Keratinocyte (primary cell): ENCODE results near the gene TMEM163.

Experiments used
- EZH2 ChIP-seq: IDR thresholded peaks from one replicate; pipeline ENCODE4 v1.6.1; 2012; ENCODE audit warnings: inconsistent platforms, mild to moderate bottlenecking, low read length, moderate library complexity
- TF ChIP-seq, protein P1 (sequence below), 3 experiments: IDR thresholded peaks in 1 of 3; conservative IDR thresholded peaks in 1 of 3; optimal IDR thresholded peaks in 1 of 3; 2 replicates in 2 of 3; 3 replicates in 1 of 3; pipeline versions ENCODE3 to v1.5.1; 2011; ENCODE audit warnings: low read length in 3 of 3, mild to moderate bottlenecking in 3 of 3, moderate library complexity in 2 of 3, control low read depth in 1 of 3, inconsistent platforms in 1 of 3; ENCODE audit not compliant: insufficient read depth in 2 of 3; ENCODE audit errors: extremely low read depth in 1 of 3

DNA sequence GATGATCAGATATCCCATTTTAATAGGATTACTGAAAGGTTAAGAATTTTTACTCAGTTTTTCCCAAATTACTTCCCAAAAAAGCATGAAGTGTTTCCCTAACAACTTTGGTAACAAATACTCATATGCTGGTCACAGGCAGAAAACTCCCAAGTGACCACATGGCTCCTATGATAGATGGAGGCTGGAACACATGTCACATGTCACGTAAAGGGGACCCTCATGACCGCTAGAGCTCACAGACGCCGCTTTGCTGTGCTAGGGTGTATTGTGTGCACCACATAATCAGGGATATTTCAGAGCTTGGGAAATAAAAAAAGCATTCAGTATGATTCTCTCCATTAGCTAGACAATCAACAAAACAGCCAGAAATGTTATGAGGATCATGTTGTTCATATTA lies 228.2 kb downstream of the TMEM163 start:
- TF ChIP-seq, protein P1, sequence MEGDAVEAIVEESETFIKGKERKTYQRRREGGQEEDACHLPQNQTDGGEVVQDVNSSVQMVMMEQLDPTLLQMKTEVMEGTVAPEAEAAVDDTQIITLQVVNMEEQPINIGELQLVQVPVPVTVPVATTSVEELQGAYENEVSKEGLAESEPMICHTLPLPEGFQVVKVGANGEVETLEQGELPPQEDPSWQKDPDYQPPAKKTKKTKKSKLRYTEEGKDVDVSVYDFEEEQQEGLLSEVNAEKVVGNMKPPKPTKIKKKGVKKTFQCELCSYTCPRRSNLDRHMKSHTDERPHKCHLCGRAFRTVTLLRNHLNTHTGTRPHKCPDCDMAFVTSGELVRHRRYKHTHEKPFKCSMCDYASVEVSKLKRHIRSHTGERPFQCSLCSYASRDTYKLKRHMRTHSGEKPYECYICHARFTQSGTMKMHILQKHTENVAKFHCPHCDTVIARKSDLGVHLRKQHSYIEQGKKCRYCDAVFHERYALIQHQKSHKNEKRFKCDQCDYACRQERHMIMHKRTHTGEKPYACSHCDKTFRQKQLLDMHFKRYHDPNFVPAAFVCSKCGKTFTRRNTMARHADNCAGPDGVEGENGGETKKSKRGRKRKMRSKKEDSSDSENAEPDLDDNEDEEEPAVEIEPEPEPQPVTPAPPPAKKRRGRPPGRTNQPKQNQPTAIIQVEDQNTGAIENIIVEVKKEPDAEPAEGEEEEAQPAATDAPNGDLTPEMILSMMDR (optimal IDR thresholded peaks at IDR 0.05 in 1 of 3, IDR thresholded peaks at IDR 0.05 in 1 of 3, conservative IDR thresholded peaks at IDR 0.05 in 1 of 3; ENCODE audit: extremely low read depth in 1 of 3, insufficient read depth in 2 of 3, low read length in 3 of 3) = no peak
- no peak for TF ChIP-seq EZH2
